GM21526 (cell line): Measurements from ENCODE around the gene ZNF350.
"Not testable (repeated sequence)": the region's sequence is repeated elsewhere in the genome, so short reads cannot be mapped to it uniquely, and the experiment has no call there.

Experiments
- ATAC-seq: cut with Tn5 transposase; IDR thresholded peaks from one replicate; pipeline ENCODE4 v1.9.1; 2021; ENCODE audit warnings: moderate library complexity; ENCODE audit not compliant: unreplicated experiment, low FRiP score

ZNF350 gene

GRCh38 chr19:51986309-51987291, at the start of gene ZNF350:
Gene ZNF350 (minus strand): TSS chr19:51986840. CDS start chr19:51974360, 12,480 bp downstream.
- ATAC-seq = peak; percentile 77

- no peak for ATAC-seq
Measured at GRCh38 chr19:52034051-52034728, 47.5 kb upstream of the ZNF350 start.

- peak; percentile 21 for ATAC-seq
Measured at GRCh38 chr19:52028780-52029123, 42.1 kb upstream of the ZNF350 start.

- peak; percentile 78 for ATAC-seq
Measured at GRCh38 chr19:52028027-52028779, 41.6 kb upstream of the ZNF350 start, which contains the start of gene ZNF614. Gene ZNF614 (minus strand): TSS chr19:52028379. CDS start chr19:52025745, 2,634 bp downstream.

- not testable (repeated sequence) for ATAC-seq
Measured at GRCh38 chr19:52026255-52026990, 39.8 kb upstream of the ZNF350 start.

- not testable (repeated sequence) for ATAC-seq
Measured at GRCh38 chr19:52024478-52024877, 37.8 kb upstream of the ZNF350 start.

GRCh38 chr19:52022193-52022592, 35.6 kb upstream of the ZNF350 start:
- ATAC-seq = no peak

- no peak for ATAC-seq
Measured at GRCh38 chr19:52020506-52020905, 33.9 kb upstream of the ZNF350 start.

GRCh38 chr19:52010674-52011073, 24.0 kb upstream of the ZNF350 start:
- ATAC-seq = no peak

- peak; percentile 75 for ATAC-seq
Measured at GRCh38 chr19:52007806-52008557, 21.3 kb upstream of the ZNF350 start, which contains the start of gene ZNF615. Gene ZNF615 (minus strand): TSS chr19:52008211. CDS start chr19:52003711, 4,500 bp downstream.

GRCh38 chr19:52007451-52007805, 20.8 kb upstream of the ZNF350 start:
- no peak for ATAC-seq

- ATAC-seq = no peak
Measured at GRCh38 chr19:51994048-51994644, 7.5 kb upstream of the ZNF350 start.

GRCh38 chr19:51993422-51993821, 6.8 kb upstream of the ZNF350 start:
- ATAC-seq = no peak

GRCh38 chr19:51983361-51983760, 3.3 kb downstream of the ZNF350 start:
- no peak for ATAC-seq

GRCh38 chr19:51980926-51981325, 5.7 kb downstream of the ZNF350 start:
- not testable (repeated sequence) for ATAC-seq

- no peak for ATAC-seq
Measured at GRCh38 chr19:51980116-51980736, 6.4 kb downstream of the ZNF350 start.

GRCh38 chr19:51978882-51979281, 7.8 kb downstream of the ZNF350 start:
- no peak for ATAC-seq

GRCh38 chr19:51977346-51977745, 9.3 kb downstream of the ZNF350 start:
- no peak for ATAC-seq
